Fibroblast of the aortic adventitia (primary cell): Measurements from ENCODE around the gene IL17RA. TPM values are rescaled to one million over a fixed set of nuclear protein-coding genes. Genes with fewer than 3 reads are reported as not detected.

Experiments used
- DNase-seq: peaks from one replicate; pipeline ENCODE4 v3.0.0-alpha.2; 2010; ENCODE audit warnings: low read depth
- H3K4me3 ChIP-seq: 2 replicates; pipeline ENCODE4 v1.5.1; 2011; ENCODE audit warnings: low read depth, mild to moderate bottlenecking, control low read depth, low read length, moderate library complexity
- CTCF ChIP-seq: IDR thresholded peaks from 2 replicates; pipeline ENCODE4 v1.5.1; 2011; ENCODE audit warnings: mild to moderate bottlenecking, low read length, control low read depth, inconsistent platforms; ENCODE audit not compliant: insufficient read depth
- total RNA-seq: library from RNA; depleted of rRNA; stranded (reverse); fragments of >200 nt; gene quantifications from 2 replicates; pipeline ENCODE4 v1.2.3, GENCODE V29; 2012; ENCODE audit warnings: low replicate concordance

IL17RA gene
- total RNA-seq, 1 donor, result 5.2 TPM

GRCh38 chr22:17110791-17111550, 26.2 kb downstream of the IL17RA start:
- TF ChIP-seq CTCF, result no peak
- no peak for DNase-seq
- H3K4me3 ChIP-seq, result no peak overlapping the region

GRCh38 chr22:17112491-17113042, 27.8 kb downstream of the IL17RA start:
- no peak overlapping the region for H3K4me3 ChIP-seq
- no peak for TF ChIP-seq CTCF
- no peak for DNase-seq

GRCh38 chr22:17113600-17113999, 28.8 kb downstream of the IL17RA start:
- no peak overlapping the region for H3K4me3 ChIP-seq
- DNase-seq, result no peak
- TF ChIP-seq CTCF, result no peak

GRCh38 chr22:17114173-17114897, 29.5 kb downstream of the IL17RA start:
- no peak overlapping the region for H3K4me3 ChIP-seq
- no peak for TF ChIP-seq CTCF
- DNase-seq, result no peak

- H3K4me3 ChIP-seq, result no peak overlapping the region
- no peak for TF ChIP-seq CTCF
- DNase-seq, result no peak
These were observed 30.1 kb downstream of the IL17RA start for GRCh38 chr22:17114898-17115235.

GRCh38 chr22:17115236-17115635, 30.4 kb downstream of the IL17RA start:
- TF ChIP-seq CTCF, result no peak
- no peak overlapping the region for H3K4me3 ChIP-seq
- no peak for DNase-seq
